GM19397 (cell line): Measurements from ENCODE around the gene PADI3.

Experiments
- ATAC-seq: cut with Tn5 transposase; IDR thresholded peaks from one replicate; pipeline ENCODE4 v1.9.1; 2021; ENCODE audit warnings: mild to moderate bottlenecking, moderate library complexity; ENCODE audit not compliant: unreplicated experiment

Gene PADI3

GRCh38 chr1:17214876-17215544, 33.9 kb upstream of the PADI3 start:
- ATAC-seq, result no peak

- no peak for ATAC-seq
Measured at GRCh38 chr1:17215545-17215890, 33.4 kb upstream of the PADI3 start.

GRCh38 chr1:17216078-17216477, 32.8 kb upstream of the PADI3 start:
- ATAC-seq, result no peak

- ATAC-seq, result no peak
Measured at GRCh38 chr1:17217607-17218006, 31.3 kb upstream of the PADI3 start.

GRCh38 chr1:17218939-17219338, 30.0 kb upstream of the PADI3 start:
- ATAC-seq, result no peak

GRCh38 chr1:17220287-17220686, 28.6 kb upstream of the PADI3 start:
- ATAC-seq, result no peak

GRCh38 chr1:17222557-17222956, 26.3 kb upstream of the PADI3 start:
- ATAC-seq, result no peak

GRCh38 chr1:17224434-17224833, 24.5 kb upstream of the PADI3 start:
- ATAC-seq, result no peak

GRCh38 chr1:17225140-17225539, 23.8 kb upstream of the PADI3 start:
- no peak for ATAC-seq

GRCh38 chr1:17227358-17227915, 21.5 kb upstream of the PADI3 start:
- ATAC-seq, result no peak

GRCh38 chr1:17228619-17229018, 20.3 kb upstream of the PADI3 start:
- ATAC-seq, result no peak

GRCh38 chr1:17229379-17229778, 19.5 kb upstream of the PADI3 start:
- no peak for ATAC-seq

- no peak for ATAC-seq
Measured at GRCh38 chr1:17230106-17230505, 18.8 kb upstream of the PADI3 start.

- no peak for ATAC-seq
Measured at GRCh38 chr1:17230671-17231310, 18.1 kb upstream of the PADI3 start.

GRCh38 chr1:17232759-17233661, 15.9 kb upstream of the PADI3 start:
- no peak for ATAC-seq

- ATAC-seq, result no peak
Measured at GRCh38 chr1:17233675-17234320, 15.1 kb upstream of the PADI3 start.

- no peak for ATAC-seq
Measured at GRCh38 chr1:17234405-17234804, 14.5 kb upstream of the PADI3 start.

- no peak for ATAC-seq
Measured at GRCh38 chr1:17235135-17235885, 13.6 kb upstream of the PADI3 start.

GRCh38 chr1:17236779-17237560, 11.9 kb upstream of the PADI3 start:
- no peak for ATAC-seq

GRCh38 chr1:17237561-17237903, 11.4 kb upstream of the PADI3 start:
- ATAC-seq, result no peak
